Measurements from ENCODE around the gene CTTN.

CTTN gene

GRCh38 chr11:70486026-70486415 is 87.7 kb downstream of the CTTN start:
- no peaks in the 10 kb centered on the region for H3K4me1 ChIP-seq (ENCODE audit: low read depth, poor library complexity, severe bottlenecking)
- no peak overlapping the region for H3K27ac ChIP-seq
- H2AFZ ChIP-seq (ENCODE audit: low read depth) = no peak overlapping the region
- H3K27me3 ChIP-seq (ENCODE audit: insufficient read depth, low read depth) = no peaks in the 10 kb centered on the region
- no peak for TF ChIP-seq CTCF (conservative IDR thresholded peaks at IDR 0.05; ENCODE audit: low read depth, low read length)
- no peaks in the 10 kb centered on the region for H4K20me1 ChIP-seq (ENCODE audit: insufficient read depth)
- H3K4me2 ChIP-seq = no peak overlapping the region
- no peaks in the 10 kb centered on the region for H3K36me3 ChIP-seq (ENCODE audit: insufficient read depth)
- H3K9ac ChIP-seq = no peak overlapping the region
- H3K4me3 ChIP-seq (IDR thresholded peaks at IDR 0.05; ENCODE audit: insufficient read depth, low read depth, low read length) = no peak overlapping the region
- H3K79me2 ChIP-seq (ENCODE audit: insufficient read depth, low read depth) = no peaks in the 10 kb centered on the region
